Muscle layer of colon (tissue), 2 donors: Measurements from ENCODE around the gene IQGAP1.
"Not testable (repeated sequence)": the region's sequence is repeated elsewhere in the genome, so short reads cannot be mapped to it uniquely, and the experiment has no call there.

Experiments used
- H3K27ac ChIP-seq: one replicate; pipeline ENCODE4 v1.7.0; 2013; ENCODE audit warnings: low read depth, mild to moderate bottlenecking, low read length, moderate library complexity
- H3K27me3 ChIP-seq, 2 donors: one replicate each; pipeline ENCODE4 v1.7.0; 2013; ENCODE audit warnings: low read length in 2 of 2, mild to moderate bottlenecking in 2 of 2; ENCODE audit not compliant: insufficient read depth in 2 of 2, control insufficient read depth in 1 of 2
- H3K36me3 ChIP-seq: one replicate; pipeline ENCODE4 v1.7.0; 2013; ENCODE audit warnings: mild to moderate bottlenecking, low read length; ENCODE audit not compliant: insufficient read depth
- H3K4me1 ChIP-seq: one replicate; pipeline ENCODE4 v1.7.0; 2013; ENCODE audit warnings: mild to moderate bottlenecking, low read length; ENCODE audit not compliant: insufficient read depth
- H3K4me3 ChIP-seq, 2 donors: one replicate each; pipeline ENCODE4 v1.7.0; 2013; ENCODE audit warnings: low read length in 2 of 2, low read depth in 1 of 2, mild to moderate bottlenecking in 1 of 2, moderate library complexity in 1 of 2
- H3K9ac ChIP-seq: one replicate; pipeline ENCODE4 v1.7.0; 2013; ENCODE audit warnings: low read length
- H3K9me3 ChIP-seq: one replicate; pipeline ENCODE4 v1.7.0; 2013; ENCODE audit warnings: mild to moderate bottlenecking, low read length
- donor health status: abdominal sarcoma.
- donor health status: Adenocarcinoma of cecum.

The IQGAP1 gene

DNA sequence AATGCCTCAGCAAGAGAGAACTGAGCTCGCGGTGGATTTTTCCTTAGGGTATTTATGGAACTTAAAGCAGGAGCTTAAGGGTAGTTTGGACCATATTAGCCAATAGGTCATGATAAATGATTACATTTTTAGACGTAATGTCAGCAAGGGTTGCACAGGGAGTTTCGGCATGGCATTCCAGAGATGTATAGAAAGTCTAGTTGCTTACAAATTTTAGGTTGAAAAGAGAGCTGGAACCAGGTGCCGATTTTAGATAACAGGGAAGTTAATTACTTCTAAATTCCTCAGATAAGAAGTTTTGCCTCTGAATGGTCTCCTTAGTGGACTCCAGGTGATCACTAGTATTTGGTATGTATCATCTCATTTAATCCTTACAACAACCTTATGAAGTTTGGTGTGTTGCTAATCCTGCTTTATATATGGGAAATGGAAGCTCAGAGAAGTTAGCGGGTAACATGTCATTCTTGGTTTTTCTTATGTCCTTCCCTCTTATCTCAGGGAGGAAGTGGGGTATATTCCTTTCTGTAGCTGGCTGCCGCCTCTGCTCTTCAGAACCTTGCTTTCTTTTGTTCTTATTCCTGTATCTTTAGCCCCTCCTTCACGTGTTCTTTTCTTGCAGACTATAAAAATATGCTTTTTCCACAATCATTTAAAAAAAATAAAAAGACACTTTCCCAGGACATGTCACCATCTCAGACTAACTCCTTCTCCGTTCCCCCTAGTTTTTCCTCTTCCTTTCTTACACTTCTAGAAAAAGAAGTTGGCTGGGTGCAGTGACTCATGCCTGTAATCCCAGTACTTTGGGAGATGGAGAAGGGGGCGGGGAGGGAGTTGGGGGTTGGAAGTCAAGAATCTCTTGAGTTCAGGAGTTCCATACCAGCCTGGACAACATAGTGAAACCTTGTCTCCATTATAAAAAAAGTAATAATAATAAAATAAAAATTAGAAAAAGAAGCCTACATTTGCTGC, 25.7 kb downstream of the IQGAP1 start:
- Histone ChIP-seq H3K4me3 (no peak overlapping the region), H3K4me1 (peaks cover 36% of the 10 kb centered on the region)

DNA sequence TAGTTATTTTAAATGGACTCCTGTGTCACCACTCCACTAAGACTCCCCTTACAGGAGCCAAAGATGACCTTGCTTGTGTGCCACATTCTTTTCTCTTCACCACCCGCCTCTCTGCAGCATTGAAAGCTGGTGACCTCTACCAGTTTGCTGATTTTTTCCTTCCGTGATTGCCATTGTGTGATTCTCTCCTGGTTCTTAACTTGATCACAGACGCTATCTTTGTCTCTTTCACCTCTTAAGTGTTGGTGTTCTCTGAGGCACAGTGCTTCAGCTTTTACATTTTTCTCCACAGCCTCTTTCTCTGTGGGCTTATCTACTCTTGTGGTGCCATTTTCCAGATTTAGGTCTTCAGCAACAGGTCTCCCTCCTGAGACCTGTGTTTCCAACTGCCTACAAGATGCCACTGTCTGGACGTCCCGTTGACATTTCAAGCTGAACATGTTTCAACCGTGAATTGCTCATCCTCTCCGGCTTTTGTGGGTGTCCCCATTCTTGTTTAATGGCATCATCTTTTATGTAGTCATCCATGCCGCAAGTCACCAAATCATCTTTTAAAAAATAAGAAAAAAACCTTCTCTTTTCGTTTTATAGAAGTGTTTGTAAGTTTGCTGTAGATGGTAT, 26.5 kb downstream of the IQGAP1 start:
- no peak overlapping the region for H3K9ac ChIP-seq
- H3K27ac ChIP-seq = no peak overlapping the region
- H3K4me3 ChIP-seq = no peak overlapping the region
- no peaks in the 10 kb centered on the region for H3K36me3 ChIP-seq
- H3K9me3 ChIP-seq = no peaks in the 10 kb centered on the region
- H3K4me1 ChIP-seq = peaks cover 44% of the 10 kb centered on the region
- H3K27me3 ChIP-seq = no peaks in the 10 kb centered on the region

More for the DNA sequence above, 25.7 kb downstream of the IQGAP1 start:
- Histone ChIP-seq H3K36me3 (no peaks in the 10 kb centered on the region), H3K27me3 (no peaks in the 10 kb centered on the region), H3K9ac (no peak overlapping the region), H3K9me3 (no peaks in the 10 kb centered on the region), H3K27ac (no peak overlapping the region)

DNA sequence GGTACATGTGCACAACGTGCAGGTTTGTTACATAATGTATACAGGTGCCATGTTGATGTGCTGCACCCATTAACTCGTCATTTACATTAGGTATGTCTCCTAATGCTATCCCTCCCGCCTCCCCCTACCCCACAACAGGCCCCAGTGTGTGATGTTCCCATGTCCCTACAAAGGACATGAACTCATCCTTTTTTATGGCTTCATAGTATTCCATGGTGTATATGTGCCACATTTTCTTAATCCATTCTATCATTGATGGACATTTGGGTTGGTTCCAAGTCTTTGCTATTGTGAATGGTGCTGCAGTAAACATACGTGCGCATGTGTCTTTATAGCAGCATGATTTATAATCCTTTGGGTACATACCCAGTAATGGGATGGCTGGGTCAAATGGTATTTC, 28.0 kb downstream of the IQGAP1 start:
- peaks cover 59% of the 10 kb centered on the region for H3K4me1 ChIP-seq
- H3K27me3 ChIP-seq, H3K4me3 ChIP-seq, H3K9me3 ChIP-seq, H3K9ac ChIP-seq, H3K27ac ChIP-seq, H3K36me3 ChIP-seq: not testable (repeated sequence)

DNA sequence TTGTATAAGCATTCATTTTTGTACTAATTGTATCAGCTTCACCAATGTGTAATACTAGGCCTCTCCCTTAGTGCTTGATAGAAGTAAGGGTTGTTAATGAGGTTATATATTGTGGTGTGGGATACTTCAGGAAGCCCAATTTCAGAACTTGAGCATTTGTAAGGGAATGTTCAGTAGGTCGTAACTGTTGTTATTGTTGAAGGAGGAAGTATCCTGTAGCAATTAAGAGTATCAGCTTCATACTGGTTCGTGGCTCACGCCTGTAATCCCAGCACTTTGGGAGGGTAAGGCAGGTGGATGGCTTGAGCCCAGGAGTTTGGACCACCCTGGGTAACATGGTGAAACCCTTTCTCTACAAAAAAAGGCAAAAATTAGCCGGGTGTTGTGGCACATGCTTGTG, 30.6 kb downstream of the IQGAP1 start:
- Histone ChIP-seq H3K27ac (peak overlapping the region; percentile 36), H3K9me3 (no peaks in the 10 kb centered on the region), H3K9ac (no peak overlapping the region), H3K4me3 (no peak overlapping the region), H3K4me1 (peaks cover 54% of the 10 kb centered on the region), H3K27me3 (no peaks in the 10 kb centered on the region), H3K36me3 (no peaks in the 10 kb centered on the region)

DNA sequence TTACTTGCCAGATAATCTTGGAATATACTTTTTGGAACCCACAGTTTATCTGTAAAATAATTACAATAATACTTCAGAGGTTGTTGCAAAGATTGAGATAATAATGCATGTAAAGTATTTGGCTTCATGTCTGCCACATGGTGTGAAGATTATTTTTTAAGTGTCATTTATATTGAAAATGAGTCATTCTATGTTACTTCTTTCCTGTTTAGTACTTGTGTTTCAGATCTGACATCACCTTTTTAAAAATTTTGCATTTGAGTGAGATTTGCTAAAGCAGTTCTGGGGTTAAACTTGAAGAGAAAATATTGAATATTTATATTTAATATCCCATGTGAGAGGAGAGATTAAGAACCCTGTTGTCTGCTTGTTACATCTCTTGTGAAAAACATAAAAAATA, 31.2 kb downstream of the IQGAP1 start:
- H3K27ac ChIP-seq = peak overlapping the region; percentile 27

DNA sequence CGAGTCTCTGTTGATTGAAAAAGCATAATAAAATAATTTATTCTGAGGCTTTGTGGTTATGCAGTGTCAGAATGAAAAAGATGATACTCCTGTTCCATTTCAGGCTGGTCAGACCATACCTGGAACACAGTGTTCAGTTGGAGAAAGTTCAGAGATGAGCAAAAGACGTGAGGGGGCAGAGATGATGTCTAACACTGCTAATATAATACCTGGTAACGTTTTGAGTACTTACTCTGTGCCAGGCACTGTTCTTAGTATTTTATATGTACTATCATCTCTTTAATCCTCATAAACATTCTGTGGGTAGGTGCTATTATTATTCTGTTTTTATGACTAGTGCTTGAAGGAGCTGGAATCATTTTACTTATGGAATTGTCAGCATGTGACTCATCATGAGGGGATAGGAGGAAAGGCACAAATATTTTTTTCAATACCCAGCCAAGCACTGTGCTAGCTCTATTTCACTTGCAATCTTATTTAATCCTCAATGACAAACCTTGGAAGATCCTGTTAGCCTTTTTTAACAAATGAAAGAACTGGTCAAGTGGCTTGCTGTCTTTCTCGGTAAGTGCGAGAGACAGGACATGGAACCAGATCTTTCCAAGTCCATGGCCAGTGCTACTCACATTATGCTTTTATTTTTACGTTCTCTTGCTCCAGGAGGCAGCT, 31.8 kb downstream of the IQGAP1 start:
- no peaks in the 10 kb centered on the region for H3K9me3 ChIP-seq
- H3K4me1 ChIP-seq = peaks cover 53% of the 10 kb centered on the region

More for the DNA sequence above, 31.2 kb downstream of the IQGAP1 start:
- Histone ChIP-seq H3K4me1 (peaks cover 56% of the 10 kb centered on the region), H3K9me3 (no peaks in the 10 kb centered on the region), H3K27me3 (no peaks in the 10 kb centered on the region), H3K4me3 (no peak overlapping the region), H3K9ac (no peak overlapping the region), H3K36me3 (no peaks in the 10 kb centered on the region)

DNA sequence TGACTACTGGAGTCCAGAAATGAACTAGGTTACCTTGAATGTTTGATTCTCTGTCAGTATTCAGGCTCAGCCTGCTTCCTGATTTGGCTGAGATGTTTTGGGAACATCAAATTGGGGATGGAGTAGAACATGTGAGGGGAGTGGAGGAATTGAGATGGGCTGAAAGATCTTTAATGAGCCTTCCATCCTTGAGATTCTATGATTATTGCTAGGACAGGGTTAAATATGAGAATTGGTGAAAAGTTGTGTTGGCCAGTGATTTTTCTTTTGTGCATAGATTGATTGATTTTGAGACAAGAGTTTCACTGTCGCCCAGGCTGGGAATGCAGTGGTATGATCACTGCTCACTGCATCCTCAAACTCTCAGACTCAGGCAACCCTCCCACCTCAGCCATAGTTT, 32.4 kb downstream of the IQGAP1 start:
- Histone ChIP-seq H3K4me1 (peaks cover 54% of the 10 kb centered on the region), H3K27ac (peak overlapping the region; percentile 38), H3K36me3 (no peaks in the 10 kb centered on the region), H3K27me3 (no peaks in the 10 kb centered on the region), H3K9ac (peak overlapping the region; percentile 23), H3K9me3 (no peaks in the 10 kb centered on the region), H3K4me3 (peak overlapping the region in 1 of 2 donors; percentile 12)

More for the DNA sequence above, 31.8 kb downstream of the IQGAP1 start:
- Histone ChIP-seq H3K27me3 (no peaks in the 10 kb centered on the region), H3K9ac (peak overlapping the region; percentile 23), H3K27ac (peak overlapping the region; percentile 38), H3K36me3 (no peaks in the 10 kb centered on the region), H3K4me3 (peak overlapping the region in 1 of 2 donors; percentile 12)

DNA sequence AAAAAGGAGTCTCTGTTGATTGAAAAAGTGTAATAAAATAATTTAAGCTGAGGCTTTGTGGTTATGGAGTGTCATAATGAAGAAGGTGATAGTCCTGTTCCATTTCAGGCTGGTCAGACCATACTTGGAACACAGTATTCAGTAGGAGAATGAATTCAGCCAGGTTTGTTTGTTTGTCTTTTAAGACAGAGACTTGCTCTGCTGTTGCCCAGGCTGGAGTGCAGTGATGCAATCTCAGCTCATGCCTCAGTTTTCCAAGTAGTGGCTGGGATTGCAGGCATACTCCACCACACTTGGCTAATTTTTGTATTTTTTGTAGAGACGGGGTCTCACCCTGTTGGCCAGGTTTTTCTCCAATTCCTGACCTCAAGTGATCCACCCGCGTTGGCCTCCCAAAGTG, 33.5 kb downstream of the IQGAP1 start:
- no peaks in the 10 kb centered on the region for H3K9me3 ChIP-seq
- H3K4me3 ChIP-seq = no peak overlapping the region
- no peak overlapping the region for H3K27ac ChIP-seq
- no peak overlapping the region for H3K9ac ChIP-seq
- H3K4me1 ChIP-seq = peaks cover 64% of the 10 kb centered on the region
- no peaks in the 10 kb centered on the region for H3K36me3 ChIP-seq
- H3K27me3 ChIP-seq = no peaks in the 10 kb centered on the region

DNA sequence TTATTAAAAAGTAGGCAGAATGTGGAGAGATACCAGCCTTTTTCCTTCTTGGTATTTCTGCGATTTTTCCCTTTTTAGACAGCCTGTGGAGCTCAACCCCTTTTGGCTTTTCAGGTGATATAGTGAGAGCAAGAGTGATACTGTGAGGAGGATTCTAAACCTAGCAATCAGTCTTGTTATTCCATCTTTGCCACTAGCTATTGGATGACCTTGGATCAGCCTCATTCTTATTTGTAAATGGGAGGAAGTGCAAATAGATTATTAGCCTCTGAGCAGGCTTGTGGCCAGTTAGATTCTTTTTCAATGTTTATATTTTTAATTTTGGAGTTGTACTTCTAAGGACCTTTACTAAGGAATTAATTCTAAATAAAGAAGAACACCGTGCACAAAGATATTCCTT, 34.0 kb downstream of the IQGAP1 start:
- Histone ChIP-seq H3K4me1 (peaks cover 64% of the 10 kb centered on the region), H3K27ac (no peak overlapping the region), H3K4me3 (no peak overlapping the region)

DNA sequence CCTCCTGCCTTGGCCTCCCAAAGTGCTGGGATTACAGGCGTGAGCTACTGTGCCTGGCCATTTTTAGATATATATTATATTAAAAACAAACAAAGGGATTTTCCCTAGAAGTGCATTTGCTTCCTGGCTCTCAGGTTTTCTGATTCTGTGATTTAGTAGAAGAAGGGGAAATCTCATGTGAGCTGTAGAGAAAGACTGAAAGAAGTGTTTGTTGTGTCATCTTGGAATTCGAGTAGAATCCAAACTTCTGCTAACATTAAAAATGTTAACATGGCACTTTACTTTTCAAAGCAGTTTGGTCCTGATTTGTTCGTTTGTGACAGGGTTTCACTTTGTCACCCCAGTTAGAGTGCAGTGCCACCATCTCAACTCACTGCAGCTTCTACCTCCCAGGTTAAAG, 34.9 kb downstream of the IQGAP1 start:
- H3K9me3 ChIP-seq = no peaks in the 10 kb centered on the region
- peaks cover 1% of the 10 kb centered on the region for H3K36me3 ChIP-seq
- no peak overlapping the region for H3K9ac ChIP-seq
- H3K4me3 ChIP-seq = no peak overlapping the region
- no peak overlapping the region for H3K27ac ChIP-seq
- peaks cover 64% of the 10 kb centered on the region for H3K4me1 ChIP-seq
- H3K27me3 ChIP-seq = no peaks in the 10 kb centered on the region

More for the DNA sequence above, 34.0 kb downstream of the IQGAP1 start:
- H3K36me3 ChIP-seq = no peaks in the 10 kb centered on the region
- no peaks in the 10 kb centered on the region for H3K9me3 ChIP-seq
- no peaks in the 10 kb centered on the region for H3K27me3 ChIP-seq
- H3K9ac ChIP-seq = no peak overlapping the region

DNA sequence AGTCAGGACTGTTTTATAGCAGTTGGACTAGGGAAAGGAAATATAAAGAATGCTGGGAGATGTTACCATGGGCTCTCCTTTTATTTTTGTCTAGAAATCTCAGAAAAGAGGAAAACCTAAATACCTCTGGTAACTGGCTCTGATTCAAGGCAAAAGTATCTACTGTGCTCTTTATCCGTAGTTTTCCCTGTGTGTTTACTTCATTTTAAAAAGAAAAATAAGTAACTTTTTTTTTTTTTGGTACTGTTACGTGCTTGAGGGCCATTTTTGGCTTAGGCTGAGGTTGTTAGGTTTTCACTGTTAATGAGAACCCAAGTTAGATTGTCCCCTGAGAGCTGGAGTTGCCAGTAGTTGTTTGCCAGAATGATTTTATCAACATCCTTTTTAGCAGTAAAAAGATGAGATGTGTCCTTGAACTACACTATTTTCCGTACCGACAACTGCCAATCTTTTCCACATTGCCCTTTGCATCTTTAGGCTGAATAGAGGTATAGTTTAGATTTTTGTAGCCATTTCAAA, 35.8 kb downstream of the IQGAP1 start:
- peaks cover 57% of the 10 kb centered on the region for H3K4me1 ChIP-seq
- H3K27ac ChIP-seq = no peak overlapping the region
- no peaks in the 10 kb centered on the region for H3K27me3 ChIP-seq
- H3K36me3 ChIP-seq = peaks cover 3% of the 10 kb centered on the region
- H3K4me3 ChIP-seq = no peak overlapping the region
- no peaks in the 10 kb centered on the region for H3K9me3 ChIP-seq
- no peak overlapping the region for H3K9ac ChIP-seq
